Brain pericyte (primary cell): ENCODE measurements around the gene CDS2.

Experiments
- DNase-seq: peaks from one replicate; pipeline ENCODE4 v3.0.0-alpha.2; 2012; ENCODE audit warnings: low read depth, low spot score

CDS2 gene

DNA sequence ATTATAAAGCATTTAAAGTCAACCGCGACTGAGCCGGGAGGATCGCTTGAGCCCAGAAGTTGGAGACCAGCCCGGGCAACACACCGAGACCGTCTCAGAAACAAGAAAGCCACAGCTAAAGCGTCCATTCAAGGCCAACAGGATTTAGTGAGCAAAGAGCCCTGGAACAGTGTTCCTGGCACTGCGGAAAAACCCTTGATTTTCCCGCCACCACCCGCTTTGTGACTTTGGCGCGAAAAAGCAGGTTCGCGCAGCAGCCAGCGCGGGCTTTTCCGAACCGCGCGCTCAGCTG, 7.7 kb upstream of the CDS2 start:
- no peak for DNase-seq

DNA sequence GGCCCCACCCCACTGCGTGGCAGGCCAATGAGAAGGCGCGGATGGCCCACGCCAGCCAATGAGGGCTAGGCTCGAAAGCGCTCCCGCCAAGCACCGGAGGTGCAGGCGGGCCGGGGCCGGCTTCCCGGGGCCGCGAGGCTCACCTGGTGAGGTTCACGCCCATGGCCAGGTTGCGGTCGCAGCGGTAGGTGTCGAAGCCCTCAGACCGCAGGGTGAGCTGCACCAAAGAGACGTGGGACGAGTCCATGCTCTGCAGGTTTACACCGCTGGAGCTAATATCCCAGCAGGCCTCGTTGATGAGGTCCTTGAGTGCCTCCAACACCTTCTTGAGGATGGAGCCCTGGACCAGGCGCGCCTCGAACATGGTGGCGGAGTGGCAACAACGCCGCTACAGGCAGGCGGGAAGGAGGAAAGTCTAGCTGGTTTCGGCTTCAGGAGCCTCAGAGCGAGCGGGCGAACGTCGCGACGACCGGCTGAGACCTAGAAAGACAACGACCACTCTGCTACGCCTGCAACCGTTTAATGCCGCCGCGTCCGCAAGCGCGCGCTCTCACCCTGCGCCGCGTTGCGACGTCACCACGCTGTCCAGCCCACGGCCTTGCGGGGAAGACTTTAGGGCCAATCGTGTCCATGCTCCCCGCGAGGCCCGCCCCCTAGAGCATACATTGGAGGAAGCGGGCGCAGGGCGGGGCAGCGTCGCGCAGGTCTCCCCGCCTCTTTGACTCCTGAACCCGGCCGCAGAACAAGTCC, 7.2 kb upstream of the CDS2 start, which contains the start of gene PCNA:
PCNA (minus strand) TSS at position 524 of the 750 bp plus-strand sequence; CDS start at position 364, 160 bp downstream.
- DNase-seq, result peak; percentile 84

DNA sequence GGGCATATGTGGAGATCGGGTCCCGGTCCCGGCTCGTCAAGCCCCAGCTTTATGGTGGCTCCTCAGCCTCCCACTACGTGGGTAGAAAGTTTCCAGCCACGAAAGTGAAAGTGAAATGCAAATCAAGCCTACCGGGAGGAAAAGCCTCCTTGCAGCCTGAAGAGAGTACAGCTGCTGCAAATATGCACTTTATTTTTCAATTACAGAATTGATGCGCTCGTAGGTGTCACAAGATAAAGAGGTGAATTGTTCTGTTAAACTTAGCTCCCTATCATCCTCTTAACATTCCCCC, 6.7 kb upstream of the CDS2 start:
- no peak for DNase-seq

DNA sequence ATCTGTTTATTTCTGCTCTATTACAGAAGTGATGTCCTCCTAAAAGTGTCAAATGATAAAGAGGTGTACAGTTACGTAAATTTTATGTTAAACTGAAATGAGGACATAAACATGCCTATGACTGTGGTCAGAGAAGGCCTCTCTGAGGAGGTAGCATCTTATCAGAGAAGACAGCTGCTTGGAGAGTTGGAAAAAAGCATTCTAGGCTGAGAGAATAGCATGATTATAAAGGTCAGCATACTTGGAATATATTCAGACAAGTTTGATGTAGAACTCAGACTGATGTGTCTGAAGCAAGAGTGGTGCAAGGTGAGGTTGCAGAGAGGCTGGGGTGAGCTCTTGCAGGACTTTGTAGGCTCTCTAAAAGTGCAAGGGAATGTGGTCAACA, 3.9 kb upstream of the CDS2 start:
- no peak for DNase-seq

DNA sequence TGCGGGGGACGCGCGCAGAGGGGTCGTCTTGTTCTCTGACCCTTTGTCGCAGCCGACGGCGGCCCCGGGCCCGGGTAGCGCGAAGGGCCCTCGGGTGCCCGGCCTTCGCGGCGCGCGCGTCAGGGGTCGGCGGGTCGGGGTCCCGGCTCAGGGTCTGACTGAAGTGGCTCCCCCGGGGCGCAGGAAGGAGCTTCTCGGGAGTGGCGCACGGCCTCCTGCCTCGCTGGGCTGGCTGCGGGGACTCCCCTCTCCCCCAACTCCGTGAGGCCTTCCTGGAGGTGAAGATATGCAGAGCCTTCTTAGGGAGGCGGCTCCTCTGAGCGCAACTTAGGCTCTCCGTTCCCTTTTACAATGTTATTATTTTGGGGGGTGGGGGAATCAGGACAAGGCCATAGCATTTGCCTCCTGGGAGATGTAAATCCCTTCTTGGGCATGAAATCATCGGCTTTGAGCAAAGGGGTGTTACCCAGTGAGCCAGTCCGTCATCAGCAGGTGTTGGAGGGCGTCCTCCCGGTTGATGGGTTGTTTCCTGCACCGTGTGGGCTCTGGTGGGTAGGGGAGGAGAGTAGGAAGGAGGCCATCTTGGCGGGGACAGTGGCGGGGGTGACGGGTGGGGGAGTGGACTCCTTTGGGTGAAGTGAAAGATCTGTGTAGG, 523 bp downstream of the CDS2 start:
- no peak for DNase-seq

DNA sequence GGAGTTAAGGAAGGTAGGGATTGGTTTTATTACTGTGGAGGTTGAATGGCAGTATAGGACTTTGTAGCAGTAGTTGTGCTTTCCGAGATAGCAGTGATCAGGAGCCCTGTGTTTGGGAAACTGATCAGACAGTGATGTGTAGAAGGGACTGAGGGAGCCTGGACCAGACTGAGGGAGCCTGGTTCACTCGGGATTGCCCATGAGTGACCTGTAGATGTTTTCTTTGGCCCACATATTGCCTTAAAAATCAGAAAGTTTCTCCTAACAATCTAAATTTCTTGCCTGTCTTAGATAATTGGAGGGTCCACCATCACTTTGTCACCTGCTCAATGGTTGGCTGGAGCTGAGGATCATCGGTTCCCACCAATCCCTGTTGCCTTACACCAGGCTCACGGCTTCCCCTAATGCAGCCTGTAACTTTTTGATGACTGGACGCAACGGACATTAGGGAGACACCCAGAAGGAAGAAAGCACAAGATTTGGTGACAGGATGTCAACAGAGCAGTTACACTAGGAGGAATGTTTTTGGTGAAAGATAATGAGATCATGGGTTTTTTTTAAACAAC, 1.1 kb downstream of the CDS2 start:
- DNase-seq, result no peak

DNA sequence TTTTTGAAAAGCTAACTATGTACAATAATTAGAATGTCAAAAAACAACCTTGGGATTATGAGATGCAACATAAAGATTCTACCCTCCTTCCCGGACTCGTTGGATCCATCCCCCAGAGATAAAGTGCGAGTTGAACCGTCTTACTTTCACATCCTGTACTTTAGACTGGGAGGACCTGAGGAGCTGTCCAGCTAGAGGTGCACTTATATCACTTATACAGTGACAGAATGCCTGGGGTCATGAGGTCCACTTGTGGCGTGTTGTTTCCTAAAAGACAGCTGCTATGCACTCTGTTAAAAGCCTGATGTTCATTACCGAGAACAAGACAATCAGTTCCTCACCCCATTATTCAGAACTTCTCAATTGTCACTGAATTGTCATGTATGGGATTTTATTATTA, 2.1 kb downstream of the CDS2 start:
- no peak for DNase-seq

DNA sequence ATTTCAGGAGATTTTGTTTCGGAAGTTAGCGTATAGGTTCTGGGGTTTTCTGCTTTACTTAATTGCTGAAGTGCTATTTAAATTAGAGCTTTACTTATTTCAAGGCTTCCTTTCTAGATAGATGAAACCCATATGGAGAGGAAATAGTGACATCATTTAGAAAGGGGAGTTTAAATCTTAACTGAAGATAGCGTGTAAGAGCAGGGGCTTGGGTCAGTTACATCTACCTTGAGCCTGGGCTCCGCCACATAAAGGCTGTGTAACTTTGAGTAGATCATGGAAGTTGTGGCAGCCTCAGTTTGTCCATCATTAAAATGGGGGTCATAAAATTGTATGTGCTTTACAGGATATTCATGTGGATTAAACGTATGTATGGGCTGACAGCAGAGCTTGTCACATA, 4.7 kb downstream of the CDS2 start:
- no peak for DNase-seq

DNA sequence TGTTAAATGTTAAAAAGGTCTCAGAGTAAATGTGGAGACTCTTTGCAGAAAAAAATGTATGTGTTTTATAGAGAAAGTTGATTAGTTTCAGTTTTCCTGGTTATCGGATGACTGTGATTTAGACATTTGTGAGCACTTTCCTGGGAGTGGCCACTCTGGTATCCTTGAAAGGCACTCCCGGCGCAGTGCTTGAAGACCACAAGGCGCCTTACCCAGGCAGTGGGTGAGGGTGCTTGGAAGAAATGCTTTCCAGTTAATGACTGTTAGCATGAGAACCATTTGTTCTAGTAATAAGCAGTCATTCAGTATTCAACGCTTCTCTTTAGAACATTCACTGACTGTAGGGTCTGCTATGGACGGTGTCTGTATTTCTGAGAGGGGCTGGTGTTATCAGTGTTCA, 7.2 kb downstream of the CDS2 start:
- DNase-seq, result no peak

DNA sequence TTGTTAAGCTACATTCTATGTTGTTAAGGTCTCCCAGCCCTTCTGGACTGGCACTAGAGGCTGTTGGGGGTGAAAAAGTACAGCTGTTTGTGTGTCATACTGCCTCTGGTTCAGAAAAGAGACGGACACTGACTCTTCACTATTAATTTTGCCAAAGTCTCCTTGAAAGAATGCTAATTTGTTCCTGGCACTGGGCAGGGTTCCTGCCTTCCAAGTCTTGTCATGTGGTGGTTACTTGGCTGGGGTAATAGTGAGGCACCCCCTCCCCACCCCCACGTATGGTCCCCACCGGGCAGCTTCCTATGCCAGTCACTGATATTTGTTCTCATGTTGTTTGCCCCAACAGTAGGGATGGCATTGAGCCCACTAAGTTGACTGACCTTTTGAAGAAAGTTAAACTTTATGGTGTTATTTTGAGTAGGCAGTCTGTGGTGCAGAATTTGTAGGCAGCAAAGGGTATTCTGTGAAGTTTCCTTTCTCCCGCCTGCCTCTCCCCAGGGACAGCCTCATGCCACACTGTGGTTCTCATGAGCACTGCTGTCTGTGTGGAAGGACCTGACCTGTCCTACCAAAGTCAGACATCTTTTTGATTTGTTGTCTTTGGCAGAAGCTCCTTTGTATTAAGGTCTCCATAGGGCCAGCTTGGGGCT, 8.7 kb downstream of the CDS2 start:
- no peak for DNase-seq

DNA sequence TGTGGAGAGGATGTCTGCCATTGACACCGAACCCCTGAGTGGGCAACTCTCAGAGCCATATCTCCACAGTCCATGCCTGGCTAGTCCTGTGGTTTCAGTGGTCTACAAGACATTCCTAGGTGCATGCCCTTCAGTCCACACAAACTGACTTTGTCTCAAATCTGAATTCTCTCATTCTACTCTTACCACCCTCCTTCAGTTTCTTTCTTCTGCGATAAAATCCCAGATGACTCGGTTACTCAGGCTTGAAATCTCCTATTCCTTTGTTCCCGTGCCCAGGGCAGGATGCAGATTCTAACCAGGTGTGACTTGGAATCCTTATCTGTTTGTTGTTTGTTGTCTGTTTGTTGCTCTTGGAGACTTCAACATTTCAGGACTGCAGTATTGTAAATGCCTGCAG, 9.3 kb downstream of the CDS2 start:
- DNase-seq, result no peak

DNA sequence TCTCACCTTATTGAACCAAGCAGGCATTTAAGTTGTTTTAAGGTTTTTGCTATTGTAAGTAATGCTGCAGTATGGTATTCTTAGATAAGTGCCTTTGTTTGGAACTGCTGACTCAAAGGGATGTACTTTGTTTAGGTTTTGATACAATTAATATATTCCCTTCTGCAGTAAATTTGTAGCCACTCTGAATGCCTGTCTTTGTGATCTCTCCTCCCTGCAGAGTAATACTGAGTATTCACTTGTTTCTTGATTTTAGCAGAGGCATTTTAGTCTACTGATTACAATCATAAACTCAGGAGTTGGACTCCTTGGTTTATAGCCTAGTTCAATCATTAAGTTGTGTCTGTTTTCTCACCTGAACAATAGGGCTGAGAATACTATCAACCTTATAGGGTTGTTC, 13.4 kb downstream of the CDS2 start:
- DNase-seq, result no peak

DNA sequence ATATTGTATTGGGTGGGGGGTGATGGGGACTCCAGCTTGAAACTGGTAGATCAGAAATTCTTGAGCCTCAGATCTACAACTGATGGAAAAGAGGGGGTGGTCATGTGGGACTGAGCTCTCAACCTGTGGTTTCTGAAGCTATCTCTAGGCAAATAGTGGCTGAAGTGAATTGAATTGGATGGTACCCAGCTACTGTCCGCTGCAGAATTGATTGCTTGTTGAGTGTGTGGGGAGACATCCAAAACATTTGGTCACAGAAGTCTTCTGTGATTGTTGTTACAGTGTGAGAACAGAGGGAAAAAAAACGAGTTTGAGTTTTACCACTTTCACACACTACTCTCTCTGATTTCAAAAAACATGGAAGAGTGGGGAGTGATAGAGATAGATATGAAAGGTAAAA, 14.8 kb downstream of the CDS2 start:
- DNase-seq, result no peak

DNA sequence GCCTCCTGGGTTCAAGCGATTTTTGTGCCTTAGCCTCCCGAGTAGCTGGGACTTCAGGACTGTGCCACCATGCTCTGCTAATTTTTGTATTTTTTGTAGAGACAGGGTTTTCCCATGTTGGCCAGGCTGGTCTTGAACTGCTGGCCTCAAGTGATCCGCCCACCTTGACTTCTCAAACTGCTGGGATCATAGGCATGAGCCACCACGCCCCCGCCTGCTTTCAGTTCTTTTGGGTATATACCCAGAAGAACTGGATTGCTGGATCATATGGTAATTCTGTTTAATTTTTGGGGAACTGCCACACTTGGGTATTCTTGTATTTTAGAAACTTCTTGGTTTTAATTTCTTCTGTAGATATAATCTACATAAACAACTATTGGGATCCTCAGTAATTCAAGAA, 17.0 kb downstream of the CDS2 start:
- DNase-seq, result no peak

DNA sequence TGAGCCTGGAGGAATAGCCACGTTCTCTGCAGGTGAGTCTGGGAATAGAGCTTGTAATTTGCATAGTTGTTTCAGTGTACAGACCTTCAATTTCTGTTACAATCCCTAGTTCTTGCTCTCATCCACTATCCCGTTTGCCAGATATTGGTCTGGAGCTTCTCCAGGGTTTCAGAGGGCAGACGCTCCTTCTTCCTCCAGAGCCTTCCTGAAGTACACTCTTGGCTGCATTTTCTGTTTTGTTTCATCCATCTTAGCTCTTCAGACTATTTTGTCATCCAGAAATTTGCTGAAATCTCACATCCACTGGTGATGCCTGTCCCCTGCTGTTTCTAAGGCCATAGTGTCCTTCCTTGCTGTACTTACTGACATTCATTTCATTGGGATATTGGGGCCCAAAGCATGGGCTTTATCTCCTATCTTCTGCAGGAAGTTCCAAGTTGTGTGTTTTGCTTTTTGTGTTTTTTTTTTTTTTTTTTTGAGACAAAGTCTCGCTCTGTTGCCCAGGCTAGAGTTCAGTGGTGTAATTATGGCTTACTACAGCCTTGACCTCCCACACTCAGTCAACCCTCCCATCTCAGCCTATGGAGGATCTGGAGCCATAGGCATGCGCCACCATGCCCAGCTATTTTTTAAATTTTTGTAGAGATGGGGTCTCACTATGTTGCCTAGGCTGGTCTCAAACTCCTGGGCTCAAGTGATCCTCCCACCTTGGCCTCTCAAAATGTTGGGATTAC, 18.7 kb downstream of the CDS2 start:
- DNase-seq, result no peak

DNA sequence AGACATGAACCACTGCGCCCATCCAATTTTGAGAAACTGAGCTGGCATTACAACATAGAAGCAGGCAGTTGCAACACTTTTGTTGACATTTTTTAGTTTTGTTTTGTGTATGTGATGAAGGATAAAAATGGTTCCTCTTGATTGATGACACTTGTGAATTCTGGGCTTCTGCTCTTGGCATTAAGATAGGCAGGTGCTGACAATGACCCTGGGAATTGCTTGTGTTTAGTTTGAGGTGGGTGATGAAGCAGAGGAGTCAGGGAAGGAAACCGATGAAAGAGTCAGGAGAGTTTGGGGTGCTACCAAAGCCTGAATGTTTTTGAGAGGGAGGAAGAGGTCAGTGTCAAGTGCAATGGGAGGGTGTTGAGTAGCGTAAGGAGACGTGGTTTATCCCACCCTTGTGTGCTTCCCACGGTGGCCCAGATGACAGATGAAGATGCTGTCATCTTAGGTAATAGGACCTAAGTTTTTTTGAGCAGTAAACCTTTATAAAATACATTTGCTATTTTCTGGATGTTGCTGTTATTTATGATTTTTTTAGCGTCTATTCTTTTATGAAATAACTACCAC, 19.4 kb downstream of the CDS2 start:
- no peak for DNase-seq

DNA sequence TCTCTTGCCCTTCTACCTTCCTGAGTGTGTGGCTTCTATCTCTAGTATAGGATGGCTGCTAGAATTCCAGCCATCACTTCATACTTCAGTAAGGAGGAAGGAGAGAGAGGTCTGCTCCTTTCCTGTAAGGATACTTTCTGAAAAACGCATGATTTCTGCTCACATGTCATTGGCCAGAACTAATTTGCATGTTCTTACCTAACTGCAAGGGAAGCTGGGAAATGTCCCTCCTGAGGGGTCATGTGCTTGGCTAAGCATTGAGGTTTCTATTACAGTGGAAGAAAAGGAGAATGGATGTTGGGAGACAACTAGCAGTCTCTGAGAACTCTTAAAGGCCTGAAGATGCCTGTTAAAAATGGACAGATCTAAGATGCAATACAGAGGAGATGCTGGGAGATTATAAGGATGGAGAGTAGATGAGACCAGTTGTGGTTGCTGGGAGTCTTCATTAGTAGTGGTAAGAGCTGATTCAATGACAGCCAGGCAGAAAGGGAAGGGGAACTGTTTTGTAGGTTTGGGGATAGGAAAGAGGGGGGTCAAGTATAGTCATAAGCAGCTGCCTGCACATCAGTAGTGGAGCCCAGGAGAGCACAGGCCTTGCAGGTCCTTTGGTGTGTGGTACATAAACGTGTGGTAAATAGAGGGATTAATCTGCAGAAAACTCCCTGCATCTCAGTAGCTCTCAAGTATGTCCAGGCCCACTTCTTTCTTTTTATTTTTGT, 20.2 kb downstream of the CDS2 start:
- DNase-seq, result no peak

DNA sequence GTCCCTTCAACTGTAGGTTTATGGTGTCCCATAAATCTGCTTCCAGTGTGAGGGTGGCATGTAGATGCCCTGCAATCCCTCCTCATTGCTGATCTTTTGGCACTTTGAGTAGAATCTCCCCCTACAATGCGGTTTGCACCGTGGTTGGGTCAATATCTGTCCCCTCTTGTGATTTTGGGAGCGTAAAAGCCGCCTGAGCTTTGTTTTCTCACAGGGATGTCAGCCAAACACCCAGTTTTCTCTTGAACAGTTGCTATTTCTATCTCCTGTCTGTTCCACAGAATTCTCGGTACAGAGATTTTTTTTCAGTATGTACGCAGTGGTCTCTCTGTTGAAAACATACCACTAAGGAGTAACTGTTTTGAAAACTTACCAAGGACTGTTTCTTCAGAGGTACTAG, 21.8 kb downstream of the CDS2 start:
- no peak for DNase-seq

DNA sequence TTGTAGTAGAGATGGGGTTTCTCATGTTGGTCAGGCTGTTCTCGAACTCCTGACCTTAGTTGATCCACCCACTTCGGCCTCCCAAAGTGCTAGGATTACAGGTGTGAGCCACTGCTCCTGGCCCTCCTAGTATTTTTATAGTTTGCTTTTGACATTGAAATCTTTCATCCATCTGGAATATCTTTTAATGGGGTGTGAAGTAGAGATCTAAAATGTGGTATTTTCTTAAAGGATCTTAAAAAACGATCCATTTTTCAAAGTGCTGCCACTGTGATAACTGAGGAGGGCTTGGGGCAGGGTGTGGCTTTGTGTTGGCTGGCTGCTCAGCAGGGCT, 23.1 kb downstream of the CDS2 start:
- no peak for DNase-seq

DNA sequence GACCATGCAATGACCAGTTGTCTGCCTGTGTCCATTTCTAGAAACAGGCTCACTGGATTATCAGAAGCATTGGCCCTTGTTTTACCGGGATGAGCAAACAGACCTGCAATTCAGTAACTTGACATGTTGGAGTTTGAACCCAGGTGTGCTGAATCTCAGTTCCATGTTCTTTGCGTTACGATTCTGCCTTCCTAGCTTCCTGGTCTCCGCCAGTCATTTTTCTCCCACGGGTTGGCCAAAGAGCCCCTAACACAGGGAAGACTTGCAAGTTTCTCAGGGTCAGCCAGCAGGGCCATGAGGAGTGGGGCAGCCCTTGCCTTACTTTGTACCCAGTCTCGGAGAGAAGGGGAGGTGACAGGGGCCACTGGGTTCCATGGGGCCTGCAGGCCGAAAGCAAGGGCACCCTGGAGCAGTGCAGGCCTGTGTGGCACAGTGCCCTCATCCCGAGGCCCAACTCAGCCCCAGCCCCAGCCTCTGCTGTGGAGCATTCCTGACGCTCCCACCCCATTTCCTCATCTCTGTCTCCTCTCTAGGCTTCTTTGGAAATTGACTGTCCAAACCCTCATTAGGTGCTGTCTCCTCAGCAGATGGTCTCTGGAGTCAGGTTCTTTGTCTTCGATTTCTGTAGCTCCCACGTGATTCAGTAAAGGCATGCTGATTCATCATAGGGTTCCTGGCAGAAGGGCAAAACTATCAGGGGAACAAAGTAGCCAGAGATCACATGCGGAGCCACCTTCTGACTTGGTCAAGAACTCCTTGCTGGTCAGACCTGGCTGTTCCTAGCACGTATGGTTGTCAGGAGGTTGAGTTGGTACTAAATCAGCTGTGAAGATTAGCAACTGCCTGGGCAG, 23.6 kb downstream of the CDS2 start:
- no peak for DNase-seq

DNA sequence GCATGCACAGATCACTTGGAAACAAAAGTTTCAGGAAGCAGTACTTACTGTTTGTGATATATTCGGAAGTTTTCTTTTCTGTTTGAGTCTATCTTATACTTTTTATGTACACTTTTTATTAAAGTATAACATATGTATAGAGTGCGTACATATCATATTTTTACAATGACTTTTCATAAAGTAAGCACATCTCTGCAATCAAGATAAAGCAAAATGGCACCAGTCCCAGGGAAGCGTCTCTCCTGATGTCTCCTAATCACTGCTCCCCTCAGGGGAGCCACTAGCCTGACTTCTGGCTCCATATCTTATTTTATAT, 26.3 kb downstream of the CDS2 start:
- DNase-seq, result no peak
